ENCODE data around the gene C1orf21.

C1orf21 gene

DNA sequence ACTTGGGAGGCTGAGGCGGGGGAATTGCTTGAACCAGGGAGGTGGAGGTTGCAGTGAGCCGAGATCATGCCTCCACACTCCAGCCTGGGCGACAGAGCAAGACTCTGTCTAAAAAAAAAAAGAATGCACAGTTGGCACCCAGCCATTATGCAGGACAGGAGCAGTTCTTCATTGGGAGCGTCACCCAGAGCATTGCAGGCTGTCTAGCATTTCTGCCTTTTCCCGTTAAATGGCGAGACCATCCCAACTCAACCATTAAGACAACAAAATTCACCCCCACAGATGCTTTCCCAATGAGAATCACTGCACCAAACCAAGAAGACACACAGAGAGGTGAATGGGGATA is 262.0 kb downstream of the C1orf21 start:
- DNase-seq (ENCODE audit: low spot score), result no peak
- in situ Hi-C loops (cut with MboI; ENCODE audit: low pct_unique_long_range_greater_than_20kb, low sequenced_read_pairs, unreplicated experiment), result no loop called here
- TF ChIP-seq, protein P1, sequence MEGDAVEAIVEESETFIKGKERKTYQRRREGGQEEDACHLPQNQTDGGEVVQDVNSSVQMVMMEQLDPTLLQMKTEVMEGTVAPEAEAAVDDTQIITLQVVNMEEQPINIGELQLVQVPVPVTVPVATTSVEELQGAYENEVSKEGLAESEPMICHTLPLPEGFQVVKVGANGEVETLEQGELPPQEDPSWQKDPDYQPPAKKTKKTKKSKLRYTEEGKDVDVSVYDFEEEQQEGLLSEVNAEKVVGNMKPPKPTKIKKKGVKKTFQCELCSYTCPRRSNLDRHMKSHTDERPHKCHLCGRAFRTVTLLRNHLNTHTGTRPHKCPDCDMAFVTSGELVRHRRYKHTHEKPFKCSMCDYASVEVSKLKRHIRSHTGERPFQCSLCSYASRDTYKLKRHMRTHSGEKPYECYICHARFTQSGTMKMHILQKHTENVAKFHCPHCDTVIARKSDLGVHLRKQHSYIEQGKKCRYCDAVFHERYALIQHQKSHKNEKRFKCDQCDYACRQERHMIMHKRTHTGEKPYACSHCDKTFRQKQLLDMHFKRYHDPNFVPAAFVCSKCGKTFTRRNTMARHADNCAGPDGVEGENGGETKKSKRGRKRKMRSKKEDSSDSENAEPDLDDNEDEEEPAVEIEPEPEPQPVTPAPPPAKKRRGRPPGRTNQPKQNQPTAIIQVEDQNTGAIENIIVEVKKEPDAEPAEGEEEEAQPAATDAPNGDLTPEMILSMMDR (IDR thresholded peaks at IDR 0.05; ENCODE audit: extremely low read depth, insufficient read depth, missing control alignments), result no peak

DNA sequence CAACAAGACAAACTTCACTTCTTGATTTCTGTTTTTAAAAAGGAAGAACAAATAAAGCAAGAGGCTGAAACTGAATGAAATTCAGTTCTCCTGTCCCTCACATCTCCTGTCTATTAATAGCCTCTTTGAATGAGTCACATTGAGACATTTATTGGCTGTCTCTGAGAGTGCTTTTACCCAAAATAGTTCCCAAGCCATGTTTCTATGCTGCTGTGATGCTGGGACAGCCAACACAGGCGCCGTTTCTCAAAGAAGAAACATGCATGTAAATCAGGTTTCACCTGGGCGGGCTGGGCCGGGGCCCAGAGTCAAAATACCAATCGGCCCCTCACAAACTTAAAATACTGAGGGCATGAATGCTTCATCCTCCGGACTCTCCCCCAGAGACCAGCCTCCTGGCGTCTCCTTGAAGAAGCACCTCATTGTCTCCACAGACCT is 262.6 kb downstream of the C1orf21 start:
- TF ChIP-seq, protein P1 (IDR thresholded peaks at IDR 0.05; ENCODE audit: extremely low read depth, insufficient read depth, missing control alignments), result no peak
- DNase-seq (ENCODE audit: low spot score), result peak; percentile 62
- in situ Hi-C loops (cut with MboI; ENCODE audit: low pct_unique_long_range_greater_than_20kb, low sequenced_read_pairs, unreplicated experiment), result no loop called here

DNA sequence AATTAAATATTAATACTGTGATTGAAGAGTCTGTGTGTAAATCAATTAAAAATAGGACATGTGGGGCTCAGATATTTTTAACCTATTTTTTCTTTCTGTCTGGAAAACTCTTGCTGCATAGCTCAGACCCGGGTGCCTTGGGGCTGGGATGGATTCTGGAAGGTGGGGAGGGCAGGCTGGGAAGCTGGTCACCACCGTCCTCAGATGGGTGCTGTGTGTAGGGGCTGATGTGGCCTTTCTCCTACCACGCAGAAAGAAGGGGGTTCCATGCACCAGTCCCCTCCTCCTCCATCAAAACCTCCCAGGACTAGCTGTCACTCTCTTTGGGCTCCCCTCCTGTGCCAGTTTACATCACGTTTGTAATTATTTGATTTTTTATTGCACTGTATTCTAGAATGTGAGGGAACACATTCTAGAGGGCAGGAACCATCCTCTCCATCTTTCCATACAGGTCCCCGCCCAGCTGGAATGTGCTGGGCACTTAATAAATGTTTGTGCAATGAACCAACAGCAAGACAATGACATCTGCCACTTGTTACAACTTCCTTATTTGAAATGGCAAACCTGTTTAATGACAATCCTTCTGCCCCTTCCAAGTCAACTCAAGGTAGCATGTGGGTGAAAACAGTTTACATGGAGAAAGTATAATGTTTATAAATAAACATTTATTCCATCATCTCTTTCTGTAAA is 263.5 kb downstream of the C1orf21 start:
- in situ Hi-C loops (cut with MboI; ENCODE audit: low pct_unique_long_range_greater_than_20kb, low sequenced_read_pairs, unreplicated experiment), result loop anchor here (25.0 kb wide), 2 partner anchors 413 to 563 kb away; no protein-coding TSS in a partner anchor
- TF ChIP-seq, protein P1 (IDR thresholded peaks at IDR 0.05; ENCODE audit: extremely low read depth, insufficient read depth, missing control alignments), result no peak
- DNase-seq (ENCODE audit: low spot score), result no peak

DNA sequence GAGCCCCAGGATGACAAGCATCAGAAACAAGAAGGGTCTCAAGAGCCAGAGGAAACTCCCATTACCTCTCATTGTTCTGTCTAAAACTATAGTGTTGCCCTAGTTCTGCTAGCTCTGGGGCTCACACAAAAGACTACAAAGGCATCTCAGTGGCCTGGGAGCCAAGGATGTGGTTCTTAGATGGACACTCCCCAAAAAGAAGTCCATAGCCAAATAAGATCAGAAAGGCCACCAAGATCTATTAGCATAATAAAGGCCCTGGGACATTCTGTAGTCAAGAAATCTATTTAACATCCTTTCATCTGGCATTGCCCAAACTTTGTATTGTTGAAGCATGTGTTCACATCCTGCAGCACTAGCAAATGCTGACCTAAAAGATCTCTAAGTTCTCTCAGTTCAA is 268.4 kb downstream of the C1orf21 start:
- in situ Hi-C loops (cut with MboI; ENCODE audit: low pct_unique_long_range_greater_than_20kb, low sequenced_read_pairs, unreplicated experiment), result loop anchor here (25.0 kb wide), 2 partner anchors 418 to 568 kb away; no protein-coding TSS in a partner anchor
- DNase-seq (ENCODE audit: low spot score), result no peak
- TF ChIP-seq, protein P1 (IDR thresholded peaks at IDR 0.05; ENCODE audit: extremely low read depth, insufficient read depth, missing control alignments), result no peak

DNA sequence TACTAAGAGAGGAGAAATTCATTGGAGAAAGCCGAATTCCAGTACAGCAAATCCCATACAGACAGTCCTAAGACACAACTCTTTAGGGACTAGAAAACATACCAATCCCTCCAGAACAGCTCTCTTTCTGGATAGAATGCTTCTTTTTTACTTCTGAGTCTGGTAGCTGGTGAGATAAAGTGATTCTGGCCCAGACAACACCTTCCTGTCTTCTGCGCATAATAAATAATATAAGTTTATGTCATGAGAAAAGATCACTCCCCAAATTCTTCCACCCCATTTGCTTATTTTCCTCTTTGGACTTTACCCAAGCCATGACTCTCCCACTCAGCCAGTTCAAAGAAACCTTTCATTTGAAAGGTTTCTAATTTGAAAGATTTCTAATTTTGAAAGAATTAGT is 269.4 kb downstream of the C1orf21 start:
- in situ Hi-C loops (cut with MboI; ENCODE audit: low pct_unique_long_range_greater_than_20kb, low sequenced_read_pairs, unreplicated experiment), result loop anchor here (25.0 kb wide), 2 partner anchors 419 to 569 kb away; no protein-coding TSS in a partner anchor
- TF ChIP-seq, protein P1 (IDR thresholded peaks at IDR 0.05; ENCODE audit: extremely low read depth, insufficient read depth, missing control alignments), result no peak
- DNase-seq (ENCODE audit: low spot score), result no peak

DNA sequence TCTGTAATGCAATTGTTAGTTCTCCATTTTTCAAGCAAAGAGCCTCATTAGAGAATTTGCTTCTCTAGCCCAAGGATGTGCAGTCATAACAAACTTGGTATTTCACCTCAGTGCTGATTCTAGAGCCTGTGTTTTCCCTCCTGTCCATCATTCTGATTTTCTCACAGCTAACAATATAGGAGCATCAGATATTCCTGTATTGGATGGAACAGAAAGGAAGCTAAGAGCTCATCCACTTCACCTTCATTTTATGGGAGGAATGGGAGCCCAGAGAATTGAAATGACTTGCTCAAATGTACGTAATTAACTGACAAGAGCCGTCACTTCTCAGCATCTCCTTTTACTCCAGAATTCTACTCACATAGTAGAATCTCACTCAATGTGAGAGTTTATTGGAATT is 271.2 kb downstream of the C1orf21 start:
- in situ Hi-C loops (cut with MboI; ENCODE audit: low pct_unique_long_range_greater_than_20kb, low sequenced_read_pairs, unreplicated experiment), result loop anchor here (25.0 kb wide), 2 partner anchors 421 to 571 kb away; no protein-coding TSS in a partner anchor
- TF ChIP-seq, protein P1 (IDR thresholded peaks at IDR 0.05; ENCODE audit: extremely low read depth, insufficient read depth, missing control alignments), result no peak
- DNase-seq (ENCODE audit: low spot score), result no peak
